Epithelial cell of esophagus (primary cell): ENCODE results near the gene IFITM10.

Experiments used
- DNase-seq: peaks from one replicate; pipeline ENCODE4 v3.0.0; 2010; ENCODE audit warnings: low read depth
- H3K4me3 ChIP-seq: 2 replicates; pipeline ENCODE4 v1.5.1; 2011; ENCODE audit warnings: mild to moderate bottlenecking, low read length, control low read depth
- TF ChIP-seq, protein P1 (sequence below): IDR thresholded peaks from 2 replicates; pipeline ENCODE4 v1.5.1; 2011; ENCODE audit warnings: low read depth, mild to moderate bottlenecking, low read length, control low read depth, inconsistent platforms; ENCODE audit not compliant: insufficient read depth; ENCODE audit errors: missing control alignments

The IFITM10 gene

DNA sequence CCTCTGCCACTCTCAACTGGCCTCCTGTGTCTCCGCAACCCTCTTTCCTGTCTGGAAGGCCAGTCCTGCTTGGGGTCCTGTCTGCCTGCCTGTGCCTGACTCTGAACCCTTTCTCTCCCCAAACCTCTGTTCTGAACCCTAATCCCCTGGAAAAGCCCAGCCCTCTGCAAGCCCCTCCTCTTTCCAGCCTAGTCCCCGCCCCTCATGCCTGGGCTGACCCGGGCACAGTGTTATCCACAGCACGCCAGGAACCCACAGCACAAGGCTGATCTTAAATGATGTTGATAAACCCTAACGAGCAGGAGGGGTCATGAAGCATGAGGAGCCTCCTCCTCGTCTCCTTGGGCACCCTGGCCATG is at the start of gene IFITM10:
Gene IFITM10, minus strand, starts transcription at position 115 of the 359 bp plus-strand sequence. CDS start 153 bp downstream, outside the sequence.
- peak; percentile 27 for DNase-seq
- TF ChIP-seq, protein P1, sequence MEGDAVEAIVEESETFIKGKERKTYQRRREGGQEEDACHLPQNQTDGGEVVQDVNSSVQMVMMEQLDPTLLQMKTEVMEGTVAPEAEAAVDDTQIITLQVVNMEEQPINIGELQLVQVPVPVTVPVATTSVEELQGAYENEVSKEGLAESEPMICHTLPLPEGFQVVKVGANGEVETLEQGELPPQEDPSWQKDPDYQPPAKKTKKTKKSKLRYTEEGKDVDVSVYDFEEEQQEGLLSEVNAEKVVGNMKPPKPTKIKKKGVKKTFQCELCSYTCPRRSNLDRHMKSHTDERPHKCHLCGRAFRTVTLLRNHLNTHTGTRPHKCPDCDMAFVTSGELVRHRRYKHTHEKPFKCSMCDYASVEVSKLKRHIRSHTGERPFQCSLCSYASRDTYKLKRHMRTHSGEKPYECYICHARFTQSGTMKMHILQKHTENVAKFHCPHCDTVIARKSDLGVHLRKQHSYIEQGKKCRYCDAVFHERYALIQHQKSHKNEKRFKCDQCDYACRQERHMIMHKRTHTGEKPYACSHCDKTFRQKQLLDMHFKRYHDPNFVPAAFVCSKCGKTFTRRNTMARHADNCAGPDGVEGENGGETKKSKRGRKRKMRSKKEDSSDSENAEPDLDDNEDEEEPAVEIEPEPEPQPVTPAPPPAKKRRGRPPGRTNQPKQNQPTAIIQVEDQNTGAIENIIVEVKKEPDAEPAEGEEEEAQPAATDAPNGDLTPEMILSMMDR, result no peak
- peak within 1 kb of the TSS; percentile 83 for H3K4me3 ChIP-seq

- no peak for DNase-seq
- H3K4me3 ChIP-seq, result no peak overlapping the region
- TF ChIP-seq, protein P1, result no peak
These were observed 47.2 kb upstream of the IFITM10 start for GRCh38 chr11:1797391-1798125.

DNA sequence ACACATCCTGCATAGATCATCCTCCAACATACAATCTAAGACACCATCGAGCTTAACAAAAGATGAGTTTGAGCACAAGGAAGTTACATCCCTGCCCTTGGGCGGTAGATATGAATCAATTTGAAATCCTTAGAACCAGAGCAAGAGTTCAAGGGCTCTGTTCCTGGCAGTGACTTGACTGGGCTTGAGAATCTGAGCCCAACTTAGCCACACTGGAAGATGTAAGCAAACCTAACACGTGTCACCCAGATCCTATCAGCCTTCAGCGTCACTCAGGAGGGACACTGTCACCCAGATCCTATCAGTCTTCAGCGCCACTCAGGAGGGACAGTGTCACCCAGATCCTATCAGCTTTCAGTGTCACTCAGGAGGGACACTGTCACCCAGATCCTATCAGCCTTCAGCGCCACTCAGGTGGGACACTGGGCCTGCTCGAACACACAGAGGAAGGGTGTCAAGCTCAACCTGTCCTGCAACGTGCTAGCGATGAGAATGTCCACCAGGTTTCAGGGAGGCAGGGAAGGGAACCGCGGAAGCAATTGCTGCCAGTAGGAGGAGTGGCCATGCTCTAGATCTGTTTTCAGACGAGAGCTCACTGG is 46.1 kb upstream of the IFITM10 start:
- TF ChIP-seq, protein P1, result no peak
- peak; percentile 73 for DNase-seq
- no peak overlapping the region for H3K4me3 ChIP-seq

DNA sequence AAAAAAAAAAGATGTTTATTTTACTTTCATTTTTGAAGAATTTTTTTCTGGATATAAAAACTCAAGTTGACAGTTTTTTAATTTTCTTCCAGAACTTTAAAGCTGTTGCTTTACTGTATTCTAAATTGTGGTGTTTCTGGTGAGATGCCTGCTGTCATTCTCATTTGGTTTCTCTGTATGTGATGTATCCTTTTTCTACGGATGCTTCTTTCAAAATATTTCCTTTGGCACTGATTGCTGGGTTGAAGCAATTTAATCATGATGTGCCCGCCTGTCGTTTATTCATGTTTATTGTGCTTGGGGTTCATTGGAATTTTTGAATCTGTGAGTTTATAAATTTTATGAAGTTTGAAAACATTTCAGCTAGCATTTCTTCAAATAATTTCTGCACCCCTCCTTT is 42.7 kb upstream of the IFITM10 start:
- no peak overlapping the region for H3K4me3 ChIP-seq
- TF ChIP-seq, protein P1, result no peak
- DNase-seq, result no peak

DNA sequence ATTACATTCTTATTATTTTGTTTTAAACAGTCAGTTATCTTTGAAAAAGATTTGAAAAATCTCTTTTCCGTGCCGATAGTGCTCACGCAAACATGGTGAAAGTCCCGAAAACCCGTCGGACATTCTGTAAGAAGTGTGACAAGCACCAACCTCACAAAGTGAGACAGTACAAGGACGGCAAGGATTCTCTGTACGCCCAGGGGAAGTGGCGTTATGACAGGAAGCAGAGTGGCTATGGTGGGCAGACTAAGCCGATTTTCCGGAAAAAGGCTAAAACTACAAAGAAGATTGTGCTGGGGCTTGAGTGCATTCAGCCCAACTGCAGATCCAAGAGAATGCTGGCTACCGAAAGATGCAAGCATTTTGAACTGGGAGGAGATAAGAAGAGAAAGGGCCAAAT is 42.1 kb upstream of the IFITM10 start:
- no peak overlapping the region for H3K4me3 ChIP-seq
- TF ChIP-seq, protein P1, result no peak
- DNase-seq, result no peak

- H3K4me3 ChIP-seq, result no peak overlapping the region
- TF ChIP-seq, protein P1, result no peak
These were observed 41.5 kb upstream of the IFITM10 start for GRCh38 chr11:1791912-1792311.

More at GRCh38 chr11:1791912-1792311, 41.5 kb upstream of the IFITM10 start:
- DNase-seq, result no peak
